D721Med (cell line): ENCODE measurements around the gene GCKR.
A peak's percentile ranks its signal among the peaks of the same experiment; 100 is the strongest.

ENCODE experiments used
- DNase-seq: peaks from one replicate; pipeline ENCODE4 v3.0.0; 2011; ENCODE audit warnings: low spot score; ENCODE audit not compliant: insufficient read length
- FAIRE-seq: peaks from 2 replicates; lab custom pipeline; 2011; peaks lifted over from hg19 to GRCh38; lab: Jason Lieb, UNC
- TF ChIP-seq, protein P1 (sequence below): IDR thresholded peaks from 2 replicates; pipeline ENCODE4 v1.5.1; 2012; ENCODE audit warnings: mild to moderate bottlenecking, control low read depth; ENCODE audit not compliant: insufficient read depth; ENCODE audit errors: missing control alignments

Gene GCKR

DNA sequence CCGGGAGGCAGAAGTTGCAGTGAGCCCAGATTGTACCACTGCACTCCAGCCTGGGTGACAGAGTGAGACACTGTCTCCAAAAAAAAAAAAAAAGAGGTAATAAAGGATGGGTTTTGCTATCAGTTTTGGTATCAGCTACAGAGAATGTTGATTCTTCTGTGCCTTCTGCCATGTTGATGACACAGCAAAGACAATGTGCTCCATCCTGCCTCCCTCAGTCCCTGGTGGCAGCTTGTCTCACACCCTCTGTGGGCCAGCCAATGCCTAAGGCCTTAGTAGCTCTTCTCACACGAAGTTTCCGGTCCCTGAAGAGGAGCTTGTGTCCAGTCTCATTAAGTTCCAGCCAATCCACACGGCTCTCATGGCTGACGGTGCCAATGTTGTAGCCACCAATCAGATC is 24.7 kb upstream of the GCKR start:
- TF ChIP-seq, protein P1, sequence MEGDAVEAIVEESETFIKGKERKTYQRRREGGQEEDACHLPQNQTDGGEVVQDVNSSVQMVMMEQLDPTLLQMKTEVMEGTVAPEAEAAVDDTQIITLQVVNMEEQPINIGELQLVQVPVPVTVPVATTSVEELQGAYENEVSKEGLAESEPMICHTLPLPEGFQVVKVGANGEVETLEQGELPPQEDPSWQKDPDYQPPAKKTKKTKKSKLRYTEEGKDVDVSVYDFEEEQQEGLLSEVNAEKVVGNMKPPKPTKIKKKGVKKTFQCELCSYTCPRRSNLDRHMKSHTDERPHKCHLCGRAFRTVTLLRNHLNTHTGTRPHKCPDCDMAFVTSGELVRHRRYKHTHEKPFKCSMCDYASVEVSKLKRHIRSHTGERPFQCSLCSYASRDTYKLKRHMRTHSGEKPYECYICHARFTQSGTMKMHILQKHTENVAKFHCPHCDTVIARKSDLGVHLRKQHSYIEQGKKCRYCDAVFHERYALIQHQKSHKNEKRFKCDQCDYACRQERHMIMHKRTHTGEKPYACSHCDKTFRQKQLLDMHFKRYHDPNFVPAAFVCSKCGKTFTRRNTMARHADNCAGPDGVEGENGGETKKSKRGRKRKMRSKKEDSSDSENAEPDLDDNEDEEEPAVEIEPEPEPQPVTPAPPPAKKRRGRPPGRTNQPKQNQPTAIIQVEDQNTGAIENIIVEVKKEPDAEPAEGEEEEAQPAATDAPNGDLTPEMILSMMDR, result no peak

DNA sequence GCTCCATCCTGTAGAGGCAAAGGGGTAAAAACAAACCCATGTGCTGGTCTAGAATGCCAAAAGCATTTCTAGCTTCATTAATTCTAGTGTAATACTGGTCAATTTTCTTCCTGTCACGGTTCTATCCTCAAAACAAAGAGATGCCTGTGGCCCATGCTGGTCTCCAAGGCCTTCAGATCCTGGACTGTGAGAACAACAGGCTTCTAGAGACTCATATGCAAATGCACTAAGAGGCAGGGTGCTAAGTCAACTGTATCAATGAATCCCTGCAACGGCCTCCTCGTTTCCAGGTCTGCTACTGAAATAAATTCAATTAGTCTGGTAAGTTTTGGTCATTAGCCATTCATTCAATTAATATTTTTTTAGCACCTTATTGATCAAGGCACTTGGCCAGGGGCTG is 11.1 kb upstream of the GCKR start:
- TF ChIP-seq, protein P1, result no peak
- DNase-seq (no peak), FAIRE-seq (no peak)

More for the DNA sequence above, 24.7 kb upstream of the GCKR start:
- DNase-seq (no peak), FAIRE-seq (no peak)

DNA sequence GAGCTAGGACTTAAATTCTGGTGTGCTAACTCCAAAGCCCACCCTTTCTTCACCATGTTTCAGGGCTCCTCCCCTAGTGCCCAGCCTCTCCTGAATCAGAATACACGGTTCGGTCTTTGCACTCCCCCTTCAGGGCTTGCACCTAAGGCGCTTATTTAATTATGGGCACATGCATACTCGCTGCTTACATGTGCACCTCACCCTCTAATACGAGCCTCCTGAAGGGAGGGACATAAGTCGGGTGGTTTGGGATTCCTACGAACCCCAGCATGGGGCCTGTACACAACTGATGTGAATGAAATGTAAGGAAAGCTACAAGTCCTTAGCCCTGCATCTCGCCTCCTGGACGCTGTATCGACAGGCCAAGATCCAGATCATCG is 7.5 kb upstream of the GCKR start:
- DNase-seq (no peak), FAIRE-seq (no peak)

DNA sequence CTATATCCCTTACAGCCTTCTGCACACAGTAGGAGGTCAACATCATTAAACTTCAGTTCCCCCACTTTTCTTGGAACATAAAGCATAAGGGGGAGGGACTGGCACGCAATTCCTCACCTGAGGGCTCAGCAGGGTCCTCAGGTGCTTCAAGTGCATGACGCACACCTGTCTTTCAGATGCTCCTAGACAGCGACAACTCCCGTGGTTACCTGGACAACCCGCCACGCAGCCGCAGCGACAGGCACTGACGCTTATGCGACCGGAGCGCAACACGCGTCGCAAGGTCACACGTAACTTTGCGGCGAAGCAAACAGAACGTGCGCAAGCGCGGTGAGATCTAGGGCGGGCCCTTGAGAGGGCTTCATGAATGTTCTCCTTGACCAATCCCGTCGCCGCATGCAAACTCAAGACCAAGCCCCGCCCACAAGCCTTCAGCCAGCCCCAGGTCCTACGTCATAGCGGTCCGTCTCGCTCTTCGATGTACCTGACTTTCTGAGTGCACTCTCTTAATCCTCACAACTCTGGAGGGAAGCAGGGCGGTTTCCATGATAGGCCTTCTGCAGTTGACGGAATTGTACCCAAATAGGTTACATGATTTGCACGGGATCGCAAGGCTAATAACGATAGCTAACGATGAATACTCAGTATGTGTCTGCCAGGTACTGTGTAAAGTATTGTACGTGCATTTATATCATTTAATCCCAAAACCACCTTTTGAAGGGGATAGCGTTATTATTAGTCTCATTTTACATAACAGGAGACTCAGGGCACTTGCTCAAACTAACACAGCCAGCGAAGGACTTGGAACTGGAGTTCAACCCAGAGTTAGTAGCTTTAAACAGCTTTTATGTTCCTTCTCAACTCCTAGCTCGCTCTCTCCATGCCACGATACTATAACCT is 6.9 kb upstream of the GCKR start, which contains the start of gene IFT172:
Gene IFT172, minus strand, starts transcription at position 246 of the 900 bp plus-strand sequence. Its CDS starts 90 bp downstream, at position 156.
- FAIRE-seq, result peak; percentile 77

More for the DNA sequence above, 7.5 kb upstream of the GCKR start:
- TF ChIP-seq, protein P1, result no peak

DNA sequence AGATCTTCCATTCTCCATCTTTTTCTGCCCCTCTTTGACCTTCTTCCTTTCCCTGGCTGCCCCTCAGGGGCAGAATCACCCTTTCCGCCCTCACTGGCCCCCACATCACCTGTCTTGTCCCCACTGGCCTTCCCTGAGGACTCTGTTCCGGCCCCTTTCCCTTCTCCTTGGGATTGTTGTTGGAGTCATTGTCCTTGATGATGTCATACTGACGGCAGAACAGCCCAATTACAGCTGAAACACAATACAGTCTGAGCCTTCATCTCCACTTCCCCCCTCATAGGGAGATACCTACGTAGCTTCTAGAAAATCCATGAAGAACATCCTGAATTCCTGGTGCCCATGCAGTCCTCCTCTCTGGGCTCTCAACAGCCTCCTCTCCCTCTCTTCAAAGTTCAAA is 4.1 kb upstream of the GCKR start:
- DNase-seq (no peak), FAIRE-seq (no peak)
- TF ChIP-seq, protein P1, result no peak

More for the DNA sequence above, 6.9 kb upstream of the GCKR start, which contains the start of gene IFT172:
- peak; percentile 74 for DNase-seq
- TF ChIP-seq, protein P1, result no peak

DNA sequence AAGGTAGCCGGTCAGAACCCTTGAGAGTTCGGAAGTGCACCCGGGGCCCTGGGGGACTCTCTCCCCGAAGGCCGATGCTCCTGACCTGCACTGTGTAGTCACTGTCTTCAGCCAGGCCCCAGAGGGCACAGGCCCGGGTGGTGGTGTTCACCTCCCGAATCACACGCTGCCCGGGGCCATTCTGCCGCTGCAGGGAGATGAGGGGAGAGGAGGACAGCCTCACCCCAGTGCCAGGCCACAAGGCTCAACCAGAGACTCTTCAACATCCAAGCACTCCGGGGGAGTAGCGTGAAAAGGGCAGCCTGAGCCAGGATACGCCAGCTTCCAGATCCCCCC is 2.7 kb upstream of the GCKR start:
- TF ChIP-seq, protein P1, result no peak
- DNase-seq (no peak), FAIRE-seq (no peak)
